ENCODE data around the gene UROC1.

Gene UROC1

GRCh38 chr3:126440709-126440995, 76.9 kb downstream of the UROC1 start:
- no peaks in the 10 kb centered on the region for H3F3A ChIP-seq (ENCODE audit: low read depth)
- 0 out of 2 replicates have a peak, but pooled peaks cover 3% of the 10 kb centered on the region for H3K79me2 ChIP-seq (ENCODE audit: insufficient read depth, low read length)
- H3K4me3 ChIP-seq (ENCODE audit: low read length, poor library complexity, severe bottlenecking): no peak overlapping the region
- TF ChIP-seq, protein P1, sequence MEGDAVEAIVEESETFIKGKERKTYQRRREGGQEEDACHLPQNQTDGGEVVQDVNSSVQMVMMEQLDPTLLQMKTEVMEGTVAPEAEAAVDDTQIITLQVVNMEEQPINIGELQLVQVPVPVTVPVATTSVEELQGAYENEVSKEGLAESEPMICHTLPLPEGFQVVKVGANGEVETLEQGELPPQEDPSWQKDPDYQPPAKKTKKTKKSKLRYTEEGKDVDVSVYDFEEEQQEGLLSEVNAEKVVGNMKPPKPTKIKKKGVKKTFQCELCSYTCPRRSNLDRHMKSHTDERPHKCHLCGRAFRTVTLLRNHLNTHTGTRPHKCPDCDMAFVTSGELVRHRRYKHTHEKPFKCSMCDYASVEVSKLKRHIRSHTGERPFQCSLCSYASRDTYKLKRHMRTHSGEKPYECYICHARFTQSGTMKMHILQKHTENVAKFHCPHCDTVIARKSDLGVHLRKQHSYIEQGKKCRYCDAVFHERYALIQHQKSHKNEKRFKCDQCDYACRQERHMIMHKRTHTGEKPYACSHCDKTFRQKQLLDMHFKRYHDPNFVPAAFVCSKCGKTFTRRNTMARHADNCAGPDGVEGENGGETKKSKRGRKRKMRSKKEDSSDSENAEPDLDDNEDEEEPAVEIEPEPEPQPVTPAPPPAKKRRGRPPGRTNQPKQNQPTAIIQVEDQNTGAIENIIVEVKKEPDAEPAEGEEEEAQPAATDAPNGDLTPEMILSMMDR (conservative IDR thresholded peaks at IDR 0.05; ENCODE audit: low read length): no peak
- TF ChIP-seq EZH2phosphoT487 (IDR thresholded peaks at IDR 0.05; ENCODE audit: borderline replicate concordance): no peak
- no peaks in the 10 kb centered on the region for H3K9me3 ChIP-seq (ENCODE audit: insufficient read depth, low read depth, low read length)
- H3K36me3 ChIP-seq (ENCODE audit: insufficient read depth, low read length): peaks cover 63% of the 10 kb centered on the region; the same call in 1 of the 2 replicates
- no peaks in the 10 kb centered on the region for H3K4me1 ChIP-seq (ENCODE audit: insufficient read depth, low read length, poor library complexity, severe bottlenecking)
- H4K20me1 ChIP-seq (ENCODE audit: insufficient read depth, low read length, poor library complexity, severe bottlenecking): no peaks in the 10 kb centered on the region
- no peak overlapping the region for H3K9ac ChIP-seq (ENCODE audit: low read depth, low read length, poor library complexity, severe bottlenecking)
- no peaks in the 10 kb centered on the region for H3K9me2 ChIP-seq (replicated peaks; ENCODE audit: low read depth, low read length)
- H3K27me3 ChIP-seq (ENCODE audit: insufficient read depth, low read length, poor library complexity, severe bottlenecking): no peaks in the 10 kb centered on the region
- H3K4me2 ChIP-seq (ENCODE audit: low read depth, low read length, poor library complexity, severe bottlenecking): no peak overlapping the region
- no peak overlapping the region for H2AFZ ChIP-seq (ENCODE audit: low read length)

DNA sequence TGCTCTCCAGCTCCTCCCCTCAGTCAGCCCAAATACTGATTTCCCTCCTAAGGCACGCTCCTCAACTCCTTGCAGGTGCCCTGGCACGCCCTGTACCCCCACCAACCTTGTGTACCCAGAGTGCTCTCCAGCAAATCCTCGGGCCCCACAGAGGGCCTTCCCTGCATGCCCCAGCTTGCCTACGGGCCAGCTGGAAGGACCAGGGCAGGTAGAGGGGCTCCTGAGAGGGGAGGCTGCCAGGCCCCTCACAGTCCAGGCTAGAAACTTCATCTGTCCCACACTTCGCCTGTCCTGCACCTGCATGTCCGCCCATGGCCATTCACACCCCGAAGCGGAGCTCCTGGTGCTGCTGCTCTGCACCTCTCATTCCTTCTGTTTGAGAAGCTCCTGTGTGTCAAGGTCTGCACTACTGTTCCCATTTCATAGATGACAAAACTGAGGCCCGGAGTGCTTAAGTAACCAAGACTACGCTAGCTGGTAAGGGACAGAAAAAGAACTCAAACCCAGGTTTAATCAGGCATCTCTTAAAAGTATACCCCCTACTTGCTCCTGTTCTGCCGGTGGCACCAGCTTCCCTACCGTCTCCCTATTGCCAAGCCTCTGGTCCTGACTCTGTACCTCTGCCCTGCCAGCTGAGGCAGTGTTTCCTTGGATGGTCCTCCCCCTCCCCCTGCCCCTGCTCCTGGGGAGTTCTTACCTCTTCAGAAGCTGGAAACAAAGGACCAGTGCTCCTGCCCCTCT, 77.4 kb downstream of the UROC1 start:
- Histone ChIP-seq H3F3A (ENCODE audit: low read depth) (no peaks in the 10 kb centered on the region), H3K9ac (ENCODE audit: low read depth, low read length, poor library complexity, severe bottlenecking) (no peak overlapping the region), H3K4me1 (ENCODE audit: insufficient read depth, low read length, poor library complexity, severe bottlenecking) (no peaks in the 10 kb centered on the region), H3K9me2 (replicated peaks; ENCODE audit: low read depth, low read length) (no peaks in the 10 kb centered on the region), H2AFZ (ENCODE audit: low read length) (no peak overlapping the region), H3K9me3 (ENCODE audit: insufficient read depth, low read depth, low read length) (no peaks in the 10 kb centered on the region), H3K27me3 (ENCODE audit: insufficient read depth, low read length, poor library complexity, severe bottlenecking) (no peaks in the 10 kb centered on the region), H4K20me1 (ENCODE audit: insufficient read depth, low read length, poor library complexity, severe bottlenecking) (no peaks in the 10 kb centered on the region), H3K79me2 (ENCODE audit: insufficient read depth, low read length) (no peaks in the 10 kb centered on the region), H3K36me3 (ENCODE audit: insufficient read depth, low read length) (peaks cover 61% of the 10 kb centered on the region; the same call in 1 of the 2 replicates), H3K4me3 (ENCODE audit: low read length, poor library complexity, severe bottlenecking) (no peak overlapping the region), H3K4me2 (ENCODE audit: low read depth, low read length, poor library complexity, severe bottlenecking) (no peak overlapping the region)
- TF ChIP-seq, protein P1 (conservative IDR thresholded peaks at IDR 0.05; ENCODE audit: low read length): no peak
- no peak for TF ChIP-seq EZH2phosphoT487 (IDR thresholded peaks at IDR 0.05; ENCODE audit: borderline replicate concordance)

DNA sequence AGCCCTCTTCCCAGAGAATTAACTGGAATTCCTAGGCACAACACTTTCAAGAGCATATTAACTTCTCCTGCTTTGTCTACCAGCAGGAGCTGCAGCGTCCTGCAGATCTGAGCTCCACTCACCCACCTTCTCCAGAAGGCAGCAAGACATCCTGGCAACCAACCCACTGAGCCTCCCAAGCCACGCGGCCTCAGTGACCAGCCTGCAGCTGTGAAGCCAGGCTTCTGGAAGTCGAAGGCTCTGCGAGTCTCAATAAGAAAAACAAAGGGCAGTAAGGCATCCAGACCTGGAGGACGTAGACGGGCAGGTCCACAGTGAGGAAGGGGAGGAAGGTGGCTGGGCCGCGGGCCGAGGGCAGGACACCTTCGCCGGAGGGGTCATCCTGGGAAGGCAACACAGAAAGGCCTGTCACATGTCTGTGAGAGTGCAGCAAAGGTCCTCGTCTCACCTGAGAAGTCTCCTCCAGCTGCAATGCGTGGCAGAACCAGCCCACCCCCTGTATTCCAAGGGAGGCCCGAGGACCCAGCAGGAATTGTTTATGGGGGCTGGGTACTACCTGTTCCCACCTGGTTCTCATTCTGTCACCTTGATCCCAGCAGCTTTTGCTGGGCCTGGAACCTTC, 78.1 kb downstream of the UROC1 start:
- no peaks in the 10 kb centered on the region for H3K9me3 ChIP-seq (ENCODE audit: insufficient read depth, low read depth, low read length)
- no peak overlapping the region for H3K9ac ChIP-seq (ENCODE audit: low read depth, low read length, poor library complexity, severe bottlenecking)
- no peak overlapping the region for H2AFZ ChIP-seq (ENCODE audit: low read length)
- TF ChIP-seq EZH2phosphoT487 (IDR thresholded peaks at IDR 0.05; ENCODE audit: borderline replicate concordance): no peak
- TF ChIP-seq, protein P1 (conservative IDR thresholded peaks at IDR 0.05; ENCODE audit: low read length): no peak
- no peaks in the 10 kb centered on the region for H4K20me1 ChIP-seq (ENCODE audit: insufficient read depth, low read length, poor library complexity, severe bottlenecking)
- H3K9me2 ChIP-seq (replicated peaks; ENCODE audit: low read depth, low read length): no peaks in the 10 kb centered on the region
- H3K79me2 ChIP-seq (ENCODE audit: insufficient read depth, low read length): no peaks in the 10 kb centered on the region
- H3K4me1 ChIP-seq (ENCODE audit: insufficient read depth, low read length, poor library complexity, severe bottlenecking): no peaks in the 10 kb centered on the region
- no peaks in the 10 kb centered on the region for H3F3A ChIP-seq (ENCODE audit: low read depth)
- H3K4me3 ChIP-seq (ENCODE audit: low read length, poor library complexity, severe bottlenecking): no peak overlapping the region
- H3K4me2 ChIP-seq (ENCODE audit: low read depth, low read length, poor library complexity, severe bottlenecking): no peak overlapping the region
- H3K36me3 ChIP-seq (ENCODE audit: insufficient read depth, low read length): peaks cover 57% of the 10 kb centered on the region; the same call in 1 of the 2 replicates
- no peaks in the 10 kb centered on the region for H3K27me3 ChIP-seq (ENCODE audit: insufficient read depth, low read length, poor library complexity, severe bottlenecking)

Data from Loucy (cell line).